SK-N-SH (cell line): ENCODE results near the gene UCHL3. TPM values are rescaled to one million over a fixed set of nuclear protein-coding genes. Genes with fewer than 3 reads are reported as not detected.

ENCODE experiments used
- CTCF ChIA-PET: fragments of 300-600, 350-600 bp; formaldehyde crosslinking; extraction: SDS; loops from one replicate; lab custom pipeline; 2021; lab: Yijun Ruan, JAX
- POLR2A ChIA-PET: fragments of 350-600 bp; sonication (Branson Sonifier 250); formaldehyde crosslinking; extraction: SDS; loops from one replicate; lab custom pipeline; 2020; ENCODE audit warnings: antibody characterized with exemption, inconsistent platforms; lab: Yijun Ruan, JAX
- DNase-seq: peaks from one replicate; pipeline ENCODE4 v3.0.0; 2012
- H2AFZ ChIP-seq: fragments of 200-600 bp; sonication (generic); 2 replicates; pipeline ENCODE4 v1.8.1; 2016; ENCODE audit warnings: antibody characterized with exemption, mild to moderate bottlenecking, low read depth
- H3F3A ChIP-seq: fragments of 200-600 bp; sonication (generic); replicated peaks from 2 replicates; pipeline ENCODE3; 2016; ENCODE audit warnings: antibody characterized with exemption, mild to moderate bottlenecking; ENCODE audit not compliant: insufficient read depth
- H3K27ac ChIP-seq, 2 experiments: fragments of 200-500 bp in 1 of 2; fragments of 200-600 bp in 1 of 2; sonication (Bioruptor generic) in 1 of 2; sonication (generic), shearing (Covaris generic) in 1 of 2; 2 replicates each; pipeline versions ENCODE4 v1.5.1 to v1.6.1; 2014 to 2016; ENCODE audit warnings: low read depth in 2 of 2, inconsistent platforms in 1 of 2, low read length in 1 of 2, mild to moderate bottlenecking in 1 of 2, mixed read lengths in 1 of 2
- H3K27me3 ChIP-seq: fragments of 200-600 bp; sonication (generic), shearing (Covaris generic); 2 replicates; pipeline ENCODE4 v1.6.1; 2016; ENCODE audit warnings: mixed run types; ENCODE audit not compliant: insufficient read depth
- H3K36me3 ChIP-seq, 2 experiments: fragments of 200-500 bp in 1 of 2; fragments of 200-600 bp in 1 of 2; sonication (Bioruptor generic) in 1 of 2; sonication (generic) in 1 of 2; replicated peaks in 1 of 2; 2 replicates each; pipeline versions ENCODE3 to v1.5.1; 2014 to 2016; ENCODE audit warnings: low read length in 1 of 2, mild to moderate bottlenecking in 1 of 2; ENCODE audit not compliant: insufficient read depth in 2 of 2, control insufficient read depth in 1 of 2
- H3K4me1 ChIP-seq, 2 experiments: fragments of 200-500 bp in 1 of 2; fragments of 200-600 bp in 1 of 2; sonication (Bioruptor generic) in 1 of 2; sonication (generic), shearing (Covaris generic) in 1 of 2; 2 replicates each; pipeline versions ENCODE4 v1.5.1 to v1.6.1; 2014 to 2016; ENCODE audit warnings: low read depth in 1 of 2, low read length in 1 of 2, mixed run types in 1 of 2; ENCODE audit not compliant: insufficient read depth in 2 of 2, control insufficient read depth in 1 of 2
- H3K4me2 ChIP-seq: fragments of 200-600 bp; sonication (generic), shearing (Covaris generic); 2 replicates; pipeline ENCODE4 v1.6.1; 2017; ENCODE audit warnings: mixed run types
- H3K4me3 ChIP-seq, 2 experiments: fragments of 200-500 bp in 1 of 2; fragments of 200-600 bp in 1 of 2; sonication (Bioruptor generic) in 1 of 2; sonication (generic), shearing (Covaris generic) in 1 of 2; 2 replicates each; pipeline versions ENCODE4 v1.5.1 to v1.8.1; 2014 to 2016; ENCODE audit warnings: low read depth in 2 of 2, inconsistent platforms in 1 of 2, low read length in 1 of 2, mild to moderate bottlenecking in 1 of 2, mixed read lengths in 1 of 2, moderate library complexity in 1 of 2
- H3K79me2 ChIP-seq: fragments of 200-600 bp; sonication (generic); 2 replicates; pipeline ENCODE4 v1.8.1; 2017; ENCODE audit warnings: mild to moderate bottlenecking; ENCODE audit not compliant: insufficient read depth
- H3K9ac ChIP-seq: fragments of 200-600 bp; sonication (generic); 2 replicates; pipeline ENCODE4 v1.6.1; 2017; ENCODE audit warnings: mixed run types
- H3K9me2 ChIP-seq: fragments of 200-600 bp; sonication (generic); 2 replicates; pipeline ENCODE4 v1.6.1; 2017; ENCODE audit warnings: mixed run types
- H3K9me3 ChIP-seq: fragments of 200-600 bp; sonication (generic); 2 replicates; pipeline ENCODE4 v1.6.1; 2017; ENCODE audit warnings: mixed run types, mild to moderate bottlenecking, moderate library complexity
- H4K20me1 ChIP-seq: fragments of 200-600 bp; sonication (generic); 2 replicates; pipeline ENCODE4 v1.6.1; 2017; ENCODE audit warnings: mild to moderate bottlenecking, mixed run types; ENCODE audit not compliant: insufficient read depth
- CHD2 ChIP-seq: fragments of 150-350 bp; IDR thresholded peaks from 2 replicates; pipeline ENCODE4 v1.6.1; 2018; ENCODE audit warnings: low read length; ENCODE audit not compliant: partially characterized antibody
- CTCF ChIP-seq: fragments of 200-600 bp; sonication (generic); IDR thresholded peaks from 2 replicates; pipeline ENCODE4 v1.6.1; 2017; ENCODE audit warnings: antibody characterized with exemption, mild to moderate bottlenecking, moderate library complexity
- EP300 ChIP-seq, 2 experiments: IDR thresholded peaks; 2 replicates each; pipeline versions ENCODE4 v1.4.0 to v1.6.1; 2012; ENCODE audit warnings: borderline replicate concordance in 1 of 2, low read depth in 1 of 2, low read length in 1 of 2
- FOSL2 ChIP-seq: IDR thresholded peaks from 2 replicates; pipeline ENCODE4 v1.4.0; 2012; ENCODE audit warnings: low read depth, mild to moderate bottlenecking, moderate library complexity, borderline replicate concordance
- NFIC ChIP-seq: IDR thresholded peaks from 2 replicates; pipeline ENCODE4 v1.4.0; 2012; ENCODE audit warnings: borderline replicate concordance
- PBX3 ChIP-seq: IDR thresholded peaks from 2 replicates; pipeline ENCODE4; 2012
- REST ChIP-seq: IDR thresholded peaks from 2 replicates; pipeline ENCODE4 v1.6.1; 2012; ENCODE audit warnings: mild to moderate bottlenecking, low read depth, low read length, moderate library complexity
- TCF12 ChIP-seq: IDR thresholded peaks from 2 replicates; pipeline ENCODE4 v1.4.0; 2012
- TEAD4 ChIP-seq: IDR thresholded peaks from 2 replicates; pipeline ENCODE4 v1.4.0; 2012; ENCODE audit warnings: mild to moderate bottlenecking, borderline replicate concordance; ENCODE audit not compliant: insufficient read depth
- WGBS: methylation state at CpG from one replicate; pipeline ENCODE4 v1.1.6; 2017; ENCODE audit warnings: low lambda C conversion rate; 5-methylcytosine and 5-hydroxymethylcytosine counted together
- polyA plus RNA-seq, 3 experiments: library from polyadenylated mRNA; depleted of rRNA; stranded (reverse); fragments of >200 nt; gene quantifications; 2 replicates each; pipeline ENCODE4 v1.2.3, GENCODE V29; 2012

UCHL3 gene
- polyA plus RNA-seq, 1 of the 3 experiments (the other 2 are of a cell fraction): 28.8 TPM

GRCh38 chr13:75618308-75618707 is 68.7 kb downstream of the UCHL3 start (continued):
- no peak for TF ChIP-seq CTCF
- no peak for TF ChIP-seq PBX3
- no peak for TF ChIP-seq TEAD4
- TF ChIP-seq CHD2: no peak
- TF ChIP-seq TCF12: no peak
- no peak for TF ChIP-seq FOSL2

GRCh38 chr13:75620020-75620419 is 70.4 kb downstream of the UCHL3 start:
- CTCF ChIA-PET: no interaction called here
- Histone ChIP-seq H2AFZ (no peak overlapping the region), H3K9me2 (no peaks in the 10 kb centered on the region), H3K9ac (peak overlapping the region; percentile 22; the same call in 1 of the 2 replicates), H3K9me3 (no peaks in the 10 kb centered on the region), H3K4me3 (no peak overlapping the region), H3F3A (peaks cover 37% of the 10 kb centered on the region), H3K79me2 (peaks cover 41% of the 10 kb centered on the region), H3K27ac (peak overlapping the region; percentile 78 to 81; a peak in 3 of 4 replicates), H3K4me1 (peaks cover 0 to 33% of the 10 kb centered on the region in 2 experiments; a peak in 2 of 4 replicates), H4K20me1 (no peaks in the 10 kb centered on the region), H3K36me3 (peaks cover 12 to 35% of the 10 kb centered on the region in 2 experiments), H3K27me3 (no peaks in the 10 kb centered on the region), H3K4me2 (peak overlapping the region; percentile 69; the same call in 1 of the 2 replicates)
- peak; percentile 38; the same call in 1 of the 2 replicates for TF ChIP-seq NFIC
- TF ChIP-seq FOSL2: peak; percentile 9; the same call in 1 of the 2 replicates
- 0 out of 4 replicates have a peak, but pooled peaks of 1 of the 2 experiments have one; percentile 13 for TF ChIP-seq EP300 (IDR thresholded peaks at IDR 0.05; ENCODE audit: borderline replicate concordance in 1 of 2, low read depth in 1 of 2, low read length in 1 of 2)
- no peak for TF ChIP-seq REST
- POLR2A ChIA-PET: no interaction called here
- 3% methylated on average over 1 of the region's 1 CpG for WGBS
- no peak for DNase-seq
